Endothelial cell of umbilical vein (primary cell): ENCODE measurements around the gene CPT1A. TPM values are rescaled to one million over a fixed set of nuclear protein-coding genes. Genes with fewer than 3 reads are reported as not detected.
"Not testable (repeated sequence)": the region's sequence is repeated elsewhere in the genome, so short reads cannot be mapped to it uniquely, and the experiment has no call there.

ENCODE experiments used
- BruUV-seq: library from RNA; stranded (reverse); fragments of 400-500 nt; replicated peaks from 2 replicates; lab custom pipeline; 2021; lab: Mats Ljungman, UMichigan
- CTCF ChIA-PET: fragments of 300-600, 350-600 bp; sonication (Branson Sonifier 250); formaldehyde crosslinking; loops from one replicate; lab custom pipeline; 2021; ENCODE audit warnings: antibody characterized with exemption, inconsistent platforms; lab: Charles Lee
- POLR2A ChIA-PET: fragments of 300-600, 350-600 bp; sonication (Branson Sonifier 250); formaldehyde crosslinking; loops from one replicate; lab custom pipeline; 2021; ENCODE audit warnings: antibody characterized with exemption, inconsistent platforms; lab: Charles Lee
- DNase-seq: peaks from one replicate; pipeline ENCODE4 v3.0.0-alpha.2; 2011; ENCODE audit warnings: low read depth, low spot score
- FAIRE-seq: peaks from 2 replicates; lab custom pipeline; 2011; peaks lifted over from hg19 to GRCh38; lab: Jason Lieb, UNC
- H2AFZ ChIP-seq: 2 replicates; pipeline ENCODE4 v1.6.0; 2012; ENCODE audit warnings: low read depth, low read length, control low read depth, inconsistent platforms
- H3K27ac ChIP-seq: 2 replicates; pipeline ENCODE4 v1.5.1; 2011; ENCODE audit warnings: low read depth, mild to moderate bottlenecking, control low read depth, low read length, moderate library complexity; ENCODE audit not compliant: insufficient read depth
- H3K27me3 ChIP-seq, 2 experiments: 2 replicates each; pipeline versions ENCODE4 v1.6.0 to v1.6.1; 2011; ENCODE audit warnings: low read length in 2 of 2, mixed read lengths in 1 of 2; ENCODE audit not compliant: control insufficient read depth in 2 of 2, insufficient read depth in 2 of 2
- H3K36me3 ChIP-seq, 2 experiments: 2 replicates in 1 of 2; 3 replicates in 1 of 2; pipeline ENCODE4 v1.5.1; 2011; ENCODE audit warnings: low read length in 2 of 2, mild to moderate bottlenecking in 1 of 2, moderate library complexity in 1 of 2; ENCODE audit not compliant: control insufficient read depth in 2 of 2, insufficient read depth in 2 of 2; ENCODE audit errors: extremely low read depth in 1 of 2
- H3K4me1 ChIP-seq: 3 replicates; pipeline ENCODE4 v1.5.1; 2011; ENCODE audit warnings: mild to moderate bottlenecking, low read length; ENCODE audit not compliant: control insufficient read depth, insufficient read depth; ENCODE audit errors: extremely low read depth
- H3K4me2 ChIP-seq: 2 replicates; pipeline ENCODE4 v1.6.1; 2011; ENCODE audit warnings: low read length, control low read depth, mixed read lengths; ENCODE audit not compliant: insufficient read depth
- H3K4me3 ChIP-seq, 3 experiments: fragments of 200-600 bp in 1 of 3; sonication (generic), shearing (Covaris generic) in 1 of 3; replicated peaks in 1 of 3; 2 replicates each; pipeline ENCODE4 v1.5.1; 2011 to 2016; ENCODE audit warnings: control low read depth in 3 of 3, low read length in 3 of 3, mild to moderate bottlenecking in 2 of 3, inconsistent platforms in 1 of 3, low read depth in 1 of 3, moderate library complexity in 1 of 3; ENCODE audit not compliant: insufficient read depth in 1 of 3
- H3K79me2 ChIP-seq: 2 replicates; pipeline ENCODE4 v1.6.0; 2012; ENCODE audit warnings: low read length, inconsistent platforms; ENCODE audit not compliant: control insufficient read depth, insufficient read depth
- H3K9ac ChIP-seq: replicated peaks from 2 replicates; pipeline ENCODE3; 2011; ENCODE audit warnings: low read length, control low read depth; ENCODE audit not compliant: insufficient read depth; ENCODE audit errors: extremely low read depth
- H3K9me1 ChIP-seq: replicated peaks from 3 replicates; pipeline ENCODE4 v1.6.0; 2011; ENCODE audit warnings: mild to moderate bottlenecking, low read length; ENCODE audit not compliant: control insufficient read depth, insufficient read depth; ENCODE audit errors: extremely low read depth
- H3K9me3 ChIP-seq: replicated peaks from 2 replicates; pipeline ENCODE4 v1.5.1; 2012; ENCODE audit warnings: low read length, inconsistent platforms; ENCODE audit not compliant: control insufficient read depth, insufficient read depth
- H4K20me1 ChIP-seq: replicated peaks from 2 replicates; pipeline ENCODE3; 2011; ENCODE audit warnings: mild to moderate bottlenecking, low read length; ENCODE audit not compliant: control insufficient read depth, insufficient read depth; ENCODE audit errors: extremely low read depth
- EZH2 ChIP-seq: IDR thresholded peaks from 2 replicates; pipeline ENCODE4 v1.6.1; 2012; ENCODE audit warnings: borderline replicate concordance, low read depth, mild to moderate bottlenecking, moderate library complexity, low read length, inconsistent platforms; ENCODE audit not compliant: severe bottlenecking
- FOS ChIP-seq: IDR thresholded peaks from 2 replicates; pipeline ENCODE4 v1.6.1; 2011; ENCODE audit warnings: mild to moderate bottlenecking, low read length, moderate library complexity, borderline replicate concordance; ENCODE audit not compliant: insufficient read depth
- GATA2 ChIP-seq: IDR thresholded peaks from 2 replicates; pipeline ENCODE4 v1.7.0; 2011; ENCODE audit warnings: low read depth, mild to moderate bottlenecking, moderate library complexity, mixed read lengths, low read length; ENCODE audit not compliant: insufficient read length, insufficient read depth
- JUN ChIP-seq: IDR thresholded peaks from 2 replicates; pipeline ENCODE4 v1.6.1; 2011; ENCODE audit warnings: borderline replicate concordance, low read depth; ENCODE audit not compliant: insufficient read length, insufficient read depth
- MYC ChIP-seq: IDR thresholded peaks from one replicate; pipeline ENCODE4 v1.6.1; 2011; ENCODE audit warnings: mild to moderate bottlenecking, low read depth, low read length
- POLR2A ChIP-seq: IDR thresholded peaks from 2 replicates; pipeline ENCODE4 v1.6.1; 2012; ENCODE audit warnings: low read depth, mild to moderate bottlenecking, control low read depth, low read length
- POLR2AphosphoS5 ChIP-seq: IDR thresholded peaks from 2 replicates; pipeline ENCODE4 v1.6.1; 2012; ENCODE audit warnings: low read depth, mild to moderate bottlenecking, control low read depth, low read length, moderate library complexity; ENCODE audit not compliant: insufficient read depth
- dilution Hi-C: fragments of 300-500 bp; cut with MboI; formaldehyde crosslinking; loops from one replicate; pipeline ENCODE4 v1.15.0; 2019; ENCODE audit warnings: low sequenced_read_pairs; ENCODE audit not compliant: extremely low pct_ligation_motif_present
- intact Hi-C: fragments of 100-400 bp; cut with micrococcal nuclease; formaldehyde crosslinking; loops from one replicate; pipeline ENCODE4 v1.10.0; 2022
- polyA plus RNA-seq, 4 experiments: library from polyadenylated mRNA; depleted of rRNA in 3 of 4; stranded (reverse) in 3 of 4; unstranded in 1 of 4; fragments of >200 nt; gene quantifications; 2 replicates each; pipeline versions ENCODE4 v1.2.1 to v1.2.3, GENCODE V29; 2011 to 2012; ENCODE audit warnings: missing spikeins in 1 of 4
- total RNA-seq: library from RNA; stranded (reverse); gene quantifications from 2 replicates; pipeline ENCODE4 v1.2.3, GENCODE V29; 2021
- TF ChIP-seq, protein P1 (sequence below): IDR thresholded peaks from 2 replicates; pipeline ENCODE4 v1.6.1; 2011; ENCODE audit not compliant: insufficient read depth, insufficient read length
- TF ChIP-seq, protein P2 (sequence below), 2 donors: IDR thresholded peaks; 1 replicate in 1 of 2; 2 replicates in 1 of 2; pipeline ENCODE4 v1.5.1; 2011; ENCODE audit warnings: low read length in 2 of 2, mild to moderate bottlenecking in 2 of 2, moderate library complexity in 2 of 2, control low read depth in 1 of 2, inconsistent platforms in 1 of 2, low read depth in 1 of 2; ENCODE audit not compliant: insufficient read depth in 1 of 2; ENCODE audit errors: extremely low read depth in 1 of 2

The CPT1A gene
- total and polyA plus RNA-seq, 2 donors (not counting 3 experiments of a cell fraction or from before 2014, with no cell fraction given), result 26.3 to 62.1 TPM

DNA sequence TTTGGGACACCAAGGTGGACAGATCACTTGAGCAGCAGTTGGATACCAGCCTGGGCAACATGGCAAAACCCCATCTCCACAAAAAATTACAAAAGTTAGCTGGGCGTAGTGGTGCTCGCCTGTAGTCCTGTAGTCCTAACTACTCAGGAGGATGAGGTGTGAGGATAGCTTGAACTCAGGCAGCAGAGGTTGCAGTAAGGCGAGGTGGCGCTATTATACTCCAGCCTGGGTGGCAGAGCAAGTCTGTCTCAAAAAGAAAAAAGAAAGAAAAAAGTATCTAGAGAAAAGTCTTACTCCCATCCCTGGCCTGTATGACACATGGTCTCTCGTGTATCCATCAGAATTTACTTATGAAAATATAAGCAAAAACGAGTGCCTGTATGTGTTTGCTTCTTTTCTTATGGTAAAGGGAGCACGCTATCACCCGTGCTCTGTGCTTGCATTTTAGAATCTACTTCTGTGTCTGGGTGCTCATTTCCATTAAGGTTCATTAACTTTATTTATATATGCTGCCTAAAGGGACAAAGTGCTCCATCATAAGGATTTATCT, 15.4 kb upstream of the CPT1A start:
- no peaks in the 10 kb centered on the region for H3K9me3 ChIP-seq
- H3K27ac ChIP-seq, result no peak overlapping the region
- ChIA-PET CTCF (interaction anchor here (1.3 kb wide), 1 partner anchor 15 kb away, joined by 5 read pairs; the partner anchor contains the start of gene CPT1A), POLR2A (no interaction called here)
- FAIRE-seq (no peak), DNase-seq (no peak)
- dilution Hi-C loops (no loop called here), intact Hi-C loops (loop anchor here (5.0 kb wide), 1 partner anchor 35 kb away; no protein-coding TSS in a partner anchor)
- no peaks in the 10 kb centered on the region for H4K20me1 ChIP-seq
- H3K27me3 ChIP-seq, result peaks cover 9 to 14% of the 10 kb centered on the region in 2 experiments
- H3K79me2 ChIP-seq, result no peaks in the 10 kb centered on the region
- peaks cover 12% of the 10 kb centered on the region for H3K4me1 ChIP-seq
- no peaks in the 10 kb centered on the region for H3K36me3 ChIP-seq
- no peak overlapping the region for H2AFZ ChIP-seq
- BruUV-seq, result no TSS peak
- H3K4me2 ChIP-seq, result no peak overlapping the region
- no peak overlapping the region for H3K9ac ChIP-seq
- TF ChIP-seq POLR2AphosphoS5, result no peak
- no peak for TF ChIP-seq POLR2A
- TF ChIP-seq, protein P1, sequence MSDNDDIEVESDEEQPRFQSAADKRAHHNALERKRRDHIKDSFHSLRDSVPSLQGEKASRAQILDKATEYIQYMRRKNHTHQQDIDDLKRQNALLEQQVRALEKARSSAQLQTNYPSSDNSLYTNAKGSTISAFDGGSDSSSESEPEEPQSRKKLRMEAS, result no peak
- TF ChIP-seq FOS, result no peak
- no peak for TF ChIP-seq EZH2
- no peak for TF ChIP-seq MYC
- no peak for TF ChIP-seq JUN
- TF ChIP-seq GATA2, result no peak
- TF ChIP-seq, protein P2, sequence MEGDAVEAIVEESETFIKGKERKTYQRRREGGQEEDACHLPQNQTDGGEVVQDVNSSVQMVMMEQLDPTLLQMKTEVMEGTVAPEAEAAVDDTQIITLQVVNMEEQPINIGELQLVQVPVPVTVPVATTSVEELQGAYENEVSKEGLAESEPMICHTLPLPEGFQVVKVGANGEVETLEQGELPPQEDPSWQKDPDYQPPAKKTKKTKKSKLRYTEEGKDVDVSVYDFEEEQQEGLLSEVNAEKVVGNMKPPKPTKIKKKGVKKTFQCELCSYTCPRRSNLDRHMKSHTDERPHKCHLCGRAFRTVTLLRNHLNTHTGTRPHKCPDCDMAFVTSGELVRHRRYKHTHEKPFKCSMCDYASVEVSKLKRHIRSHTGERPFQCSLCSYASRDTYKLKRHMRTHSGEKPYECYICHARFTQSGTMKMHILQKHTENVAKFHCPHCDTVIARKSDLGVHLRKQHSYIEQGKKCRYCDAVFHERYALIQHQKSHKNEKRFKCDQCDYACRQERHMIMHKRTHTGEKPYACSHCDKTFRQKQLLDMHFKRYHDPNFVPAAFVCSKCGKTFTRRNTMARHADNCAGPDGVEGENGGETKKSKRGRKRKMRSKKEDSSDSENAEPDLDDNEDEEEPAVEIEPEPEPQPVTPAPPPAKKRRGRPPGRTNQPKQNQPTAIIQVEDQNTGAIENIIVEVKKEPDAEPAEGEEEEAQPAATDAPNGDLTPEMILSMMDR (IDR thresholded peaks at IDR 0.05; ENCODE audit: extremely low read depth in 1 of 2, insufficient read depth in 1 of 2, low read depth in 1 of 2, low read length in 2 of 2), result no peak
- H3K4me3 ChIP-seq, result no peak overlapping the region
- H3K9me1 ChIP-seq, result no peaks in the 10 kb centered on the region

DNA sequence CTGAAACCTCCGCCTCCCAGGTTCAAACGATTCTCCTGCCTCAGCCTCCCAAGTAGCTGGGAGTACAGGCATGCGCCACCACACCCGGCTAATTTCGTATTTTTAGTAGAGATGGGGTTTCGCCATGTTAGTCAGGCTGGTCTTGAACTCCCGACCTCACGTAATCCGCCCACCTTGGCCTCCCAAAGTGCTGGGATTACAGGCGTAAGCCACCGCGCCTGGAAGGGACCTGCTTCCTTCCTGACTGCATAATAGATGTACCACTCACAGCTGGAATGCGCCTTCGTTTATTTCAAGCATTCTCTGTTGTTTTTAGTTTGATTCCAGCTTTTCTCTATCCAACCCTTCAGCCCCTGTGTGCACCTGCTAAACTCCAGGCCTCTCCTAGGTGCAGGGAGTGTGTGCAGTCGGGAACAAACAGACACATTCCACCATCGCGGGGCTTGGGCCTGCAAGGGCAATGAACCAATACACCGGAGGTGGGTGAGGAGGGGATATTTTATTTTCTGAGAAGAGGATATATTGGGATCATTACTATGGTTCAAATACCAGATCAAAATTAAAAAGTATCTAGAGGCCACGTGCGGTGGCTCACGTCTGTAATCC, 14.8 kb upstream of the CPT1A start:
- H3K4me2 ChIP-seq, H3K9me3 ChIP-seq, BruUV-seq, H4K20me1 ChIP-seq, FAIRE-seq, H3K9me1 ChIP-seq, H3K79me2 ChIP-seq, DNase-seq, POLR2A ChIA-PET, H3K36me3 ChIP-seq, H3K27ac ChIP-seq, H2AFZ ChIP-seq, dilution Hi-C loops, H3K9ac ChIP-seq, H3K4me3 ChIP-seq: not testable (repeated sequence)
- intact Hi-C loops, result loop anchor here (5.0 kb wide), 1 partner anchor 36 kb away; no protein-coding TSS in a partner anchor
- peaks cover 9 to 14% of the 10 kb centered on the region in 2 experiments for H3K27me3 ChIP-seq
- peaks cover 12% of the 10 kb centered on the region for H3K4me1 ChIP-seq
- CTCF ChIA-PET, result interaction anchor here (1.3 kb wide), 1 partner anchor 14 kb away, joined by 5 read pairs; the partner anchor contains the start of gene CPT1A
